ENCODE data around the gene LIPG. TPM values are rescaled to one million over a fixed set of nuclear protein-coding genes. Genes with fewer than 3 reads are reported as not detected.

The LIPG gene
- polyA plus RNA-seq, 1 donor from 2014 or later = 0.85 TPM

DNA sequence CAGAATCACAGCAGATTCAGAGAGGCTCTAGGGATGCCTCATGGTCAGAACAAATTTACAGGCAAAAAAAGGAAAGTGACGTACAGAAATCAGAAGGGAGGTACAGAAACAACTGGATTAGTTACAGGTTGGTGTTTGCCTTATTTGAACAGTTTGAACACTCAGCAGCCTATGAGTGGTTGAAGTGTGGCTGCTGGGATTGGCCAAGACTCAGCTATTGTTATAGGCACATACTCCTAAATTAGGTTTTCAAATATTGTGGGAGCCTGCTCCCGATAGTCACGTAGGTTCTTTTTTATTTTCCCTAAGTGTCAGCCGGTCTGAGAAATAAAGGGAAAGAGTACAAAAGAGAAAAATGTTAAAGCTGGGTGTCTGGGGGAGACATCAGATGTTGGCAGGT is 8.9 kb upstream of the LIPG start:
- H3K4me2 ChIP-seq (ENCODE audit: low read length) = no peak overlapping the region
- H4K20me1 ChIP-seq (ENCODE audit: insufficient read depth) = no peaks in the 10 kb centered on the region
- TF ChIP-seq EZH2 (IDR thresholded peaks at IDR 0.05; ENCODE audit: borderline replicate concordance, insufficient read depth, low read length, poor library complexity, severe bottlenecking) (no peak), RAD21 (conservative IDR thresholded peaks at IDR 0.05) (no peak), TAF1 (IDR thresholded peaks at IDR 0.05; ENCODE audit: low read depth) (no peak), EP300 (conservative IDR thresholded peaks at IDR 0.05; ENCODE audit: poor library complexity, severe bottlenecking) (no peak), SMC3 (conservative IDR thresholded peaks at IDR 0.05; ENCODE audit: poor library complexity) (no peak), MXI1 (conservative IDR thresholded peaks at IDR 0.05; ENCODE audit: poor library complexity, severe bottlenecking) (no peak), POLR2AphosphoS5 (IDR thresholded peaks at IDR 0.05) (no peak)
- TF ChIP-seq, protein P1, sequence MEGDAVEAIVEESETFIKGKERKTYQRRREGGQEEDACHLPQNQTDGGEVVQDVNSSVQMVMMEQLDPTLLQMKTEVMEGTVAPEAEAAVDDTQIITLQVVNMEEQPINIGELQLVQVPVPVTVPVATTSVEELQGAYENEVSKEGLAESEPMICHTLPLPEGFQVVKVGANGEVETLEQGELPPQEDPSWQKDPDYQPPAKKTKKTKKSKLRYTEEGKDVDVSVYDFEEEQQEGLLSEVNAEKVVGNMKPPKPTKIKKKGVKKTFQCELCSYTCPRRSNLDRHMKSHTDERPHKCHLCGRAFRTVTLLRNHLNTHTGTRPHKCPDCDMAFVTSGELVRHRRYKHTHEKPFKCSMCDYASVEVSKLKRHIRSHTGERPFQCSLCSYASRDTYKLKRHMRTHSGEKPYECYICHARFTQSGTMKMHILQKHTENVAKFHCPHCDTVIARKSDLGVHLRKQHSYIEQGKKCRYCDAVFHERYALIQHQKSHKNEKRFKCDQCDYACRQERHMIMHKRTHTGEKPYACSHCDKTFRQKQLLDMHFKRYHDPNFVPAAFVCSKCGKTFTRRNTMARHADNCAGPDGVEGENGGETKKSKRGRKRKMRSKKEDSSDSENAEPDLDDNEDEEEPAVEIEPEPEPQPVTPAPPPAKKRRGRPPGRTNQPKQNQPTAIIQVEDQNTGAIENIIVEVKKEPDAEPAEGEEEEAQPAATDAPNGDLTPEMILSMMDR (IDR thresholded peaks at IDR 0.05; ENCODE audit: poor library complexity, severe bottlenecking) = no peak
- TF ChIP-seq, protein P2, sequence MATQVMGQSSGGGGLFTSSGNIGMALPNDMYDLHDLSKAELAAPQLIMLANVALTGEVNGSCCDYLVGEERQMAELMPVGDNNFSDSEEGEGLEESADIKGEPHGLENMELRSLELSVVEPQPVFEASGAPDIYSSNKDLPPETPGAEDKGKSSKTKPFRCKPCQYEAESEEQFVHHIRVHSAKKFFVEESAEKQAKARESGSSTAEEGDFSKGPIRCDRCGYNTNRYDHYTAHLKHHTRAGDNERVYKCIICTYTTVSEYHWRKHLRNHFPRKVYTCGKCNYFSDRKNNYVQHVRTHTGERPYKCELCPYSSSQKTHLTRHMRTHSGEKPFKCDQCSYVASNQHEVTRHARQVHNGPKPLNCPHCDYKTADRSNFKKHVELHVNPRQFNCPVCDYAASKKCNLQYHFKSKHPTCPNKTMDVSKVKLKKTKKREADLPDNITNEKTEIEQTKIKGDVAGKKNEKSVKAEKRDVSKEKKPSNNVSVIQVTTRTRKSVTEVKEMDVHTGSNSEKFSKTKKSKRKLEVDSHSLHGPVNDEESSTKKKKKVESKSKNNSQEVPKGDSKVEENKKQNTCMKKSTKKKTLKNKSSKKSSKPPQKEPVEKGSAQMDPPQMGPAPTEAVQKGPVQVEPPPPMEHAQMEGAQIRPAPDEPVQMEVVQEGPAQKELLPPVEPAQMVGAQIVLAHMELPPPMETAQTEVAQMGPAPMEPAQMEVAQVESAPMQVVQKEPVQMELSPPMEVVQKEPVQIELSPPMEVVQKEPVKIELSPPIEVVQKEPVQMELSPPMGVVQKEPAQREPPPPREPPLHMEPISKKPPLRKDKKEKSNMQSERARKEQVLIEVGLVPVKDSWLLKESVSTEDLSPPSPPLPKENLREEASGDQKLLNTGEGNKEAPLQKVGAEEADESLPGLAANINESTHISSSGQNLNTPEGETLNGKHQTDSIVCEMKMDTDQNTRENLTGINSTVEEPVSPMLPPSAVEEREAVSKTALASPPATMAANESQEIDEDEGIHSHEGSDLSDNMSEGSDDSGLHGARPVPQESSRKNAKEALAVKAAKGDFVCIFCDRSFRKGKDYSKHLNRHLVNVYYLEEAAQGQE (IDR thresholded peaks at IDR 0.05; ENCODE audit: borderline replicate concordance) = no peak

DNA sequence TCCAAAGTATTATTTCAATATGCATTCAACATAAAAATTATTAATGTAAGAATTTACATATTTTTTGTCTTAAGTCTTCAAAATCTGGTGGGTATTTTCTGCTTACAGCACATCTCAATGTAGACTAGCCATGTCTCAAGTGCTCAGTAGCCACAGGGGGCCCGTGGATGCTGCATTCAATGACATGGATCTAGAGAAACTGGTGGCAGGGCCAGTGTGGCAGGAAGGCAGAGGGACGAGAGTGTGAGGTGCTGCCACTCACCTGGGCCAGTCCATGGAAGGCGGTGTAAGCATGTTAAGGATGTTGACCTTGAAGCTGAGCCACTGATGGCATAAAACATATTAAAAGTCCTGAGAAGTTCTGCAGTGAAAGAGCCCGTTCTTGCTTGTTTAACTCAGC is 6.2 kb upstream of the LIPG start:
- no peak for TF ChIP-seq EP300 (conservative IDR thresholded peaks at IDR 0.05; ENCODE audit: poor library complexity, severe bottlenecking)
- TF ChIP-seq, protein P1 (IDR thresholded peaks at IDR 0.05; ENCODE audit: poor library complexity, severe bottlenecking) = no peak
- TF ChIP-seq RAD21 (conservative IDR thresholded peaks at IDR 0.05) = no peak
- no peak for TF ChIP-seq SMC3 (conservative IDR thresholded peaks at IDR 0.05; ENCODE audit: poor library complexity)
- no peak for TF ChIP-seq EZH2 (IDR thresholded peaks at IDR 0.05; ENCODE audit: borderline replicate concordance, insufficient read depth, low read length, poor library complexity, severe bottlenecking)
- no peak for TF ChIP-seq TAF1 (IDR thresholded peaks at IDR 0.05; ENCODE audit: low read depth)
- TF ChIP-seq, protein P2 (IDR thresholded peaks at IDR 0.05; ENCODE audit: borderline replicate concordance) = no peak
- no peak for TF ChIP-seq MXI1 (conservative IDR thresholded peaks at IDR 0.05; ENCODE audit: poor library complexity, severe bottlenecking)
- no peak for TF ChIP-seq POLR2AphosphoS5 (IDR thresholded peaks at IDR 0.05)
- Histone ChIP-seq H3F3A (ENCODE audit: insufficient read depth, low read length, poor library complexity, severe bottlenecking) (no peaks in the 10 kb centered on the region), H3K4me2 (ENCODE audit: low read length) (no peak overlapping the region), H3K9ac (ENCODE audit: low read length) (no peak overlapping the region), H3K36me3 (ENCODE audit: insufficient read depth, low read length) (no peaks in the 10 kb centered on the region), H3K27ac (ENCODE audit: low read length) (no peak overlapping the region), H3K79me2 (replicated peaks; ENCODE audit: insufficient read depth, low read length) (no peaks in the 10 kb centered on the region), H3K4me3 (ENCODE audit: low read length) (no peak overlapping the region), H2AFZ (ENCODE audit: low read depth, low read length) (no peak overlapping the region), H3K9me2 (ENCODE audit: insufficient read depth, low read length) (no peaks in the 10 kb centered on the region), H4K20me1 (ENCODE audit: insufficient read depth) (no peaks in the 10 kb centered on the region), H3K27me3 (ENCODE audit: insufficient read depth, low read depth, low read length) (peaks cover 8% of the 10 kb centered on the region), H3K9me3 (ENCODE audit: low read length) (no peaks in the 10 kb centered on the region)

More for the DNA sequence above, 8.9 kb upstream of the LIPG start:
- H3K27me3 ChIP-seq (ENCODE audit: insufficient read depth, low read depth, low read length) = no peaks in the 10 kb centered on the region
- no peaks in the 10 kb centered on the region for H3F3A ChIP-seq (ENCODE audit: insufficient read depth, low read length, poor library complexity, severe bottlenecking)
- H3K27ac ChIP-seq (ENCODE audit: low read length) = no peak overlapping the region
- H3K9me2 ChIP-seq (ENCODE audit: insufficient read depth, low read length) = no peaks in the 10 kb centered on the region
- no peaks in the 10 kb centered on the region for H3K79me2 ChIP-seq (replicated peaks; ENCODE audit: insufficient read depth, low read length)
- no peak overlapping the region for H3K4me3 ChIP-seq (ENCODE audit: low read length)
- H3K36me3 ChIP-seq (ENCODE audit: insufficient read depth, low read length) = no peaks in the 10 kb centered on the region
- no peak overlapping the region for H2AFZ ChIP-seq (ENCODE audit: low read depth, low read length)
- H3K9ac ChIP-seq (ENCODE audit: low read length) = no peak overlapping the region
- H3K9me3 ChIP-seq (ENCODE audit: low read length) = no peaks in the 10 kb centered on the region
